B cell (primary cell): ENCODE results near the gene ANKLE2. TPM values are rescaled to one million over a fixed set of nuclear protein-coding genes. Genes with fewer than 3 reads are reported as not detected.
A peak's percentile ranks its signal among the peaks of the same experiment; 100 is the strongest.

Experiments
- ATAC-seq: fragments of 200-7000 bp; cut with Tn5 transposase; one replicate; pipeline ENCODE4 v1.10.0; 2021; ENCODE audit warnings: low read depth, mild to moderate bottlenecking, moderate number of reproducible peaks, moderate library complexity
- CTCF ChIA-PET: fragments of 350-600 bp; sonication (Branson Sonifier 250); formaldehyde crosslinking; loops from one replicate; lab custom pipeline; 2021; ENCODE audit warnings: antibody characterized with exemption, inconsistent platforms; lab: Charles Lee
- POLR2A ChIA-PET: fragments of 350-600 bp; sonication (Branson Sonifier 250); formaldehyde crosslinking; loops from one replicate; lab custom pipeline; 2021; ENCODE audit warnings: antibody characterized with exemption; lab: Charles Lee
- DNase-seq: peaks from one replicate; pipeline ENCODE4 v3.0.0; 2013
- H2AFZ ChIP-seq: 2 replicates; pipeline ENCODE4 v1.6.1; 2012; ENCODE audit warnings: mild to moderate bottlenecking, low read depth, low read length; ENCODE audit not compliant: insufficient read depth, poor library complexity, severe bottlenecking
- H3K27ac ChIP-seq, 2 donors: 1 replicate in 1 of 2; 2 replicates in 1 of 2; pipeline ENCODE4 v1.5.1; 2012 to 2013; ENCODE audit warnings: low read length in 2 of 2, mild to moderate bottlenecking in 2 of 2, moderate library complexity in 1 of 2
- H3K27me3 ChIP-seq, 4 experiments: fragments of 200-600 bp in 1 of 4; sonication (generic) in 1 of 4; replicated peaks in 1 of 4; 1 replicate in 2 of 4; 2 replicates in 2 of 4; pipeline versions ENCODE4 v1.6.1 to v1.7.0; 2013 to 2016; ENCODE audit warnings: low read length in 3 of 4, mild to moderate bottlenecking in 2 of 4, mixed read lengths in 1 of 4, moderate library complexity in 1 of 4; ENCODE audit not compliant: insufficient read depth in 4 of 4, control insufficient read depth in 3 of 4; ENCODE audit errors: control extremely low read depth in 1 of 4
- H3K36me3 ChIP-seq, 2 experiments: replicated peaks in 1 of 2; 1 replicate in 1 of 2; 2 replicates in 1 of 2; pipeline versions ENCODE4 v1.6.1 to v1.7.1; 2013; ENCODE audit warnings: low read length in 1 of 2; ENCODE audit not compliant: insufficient read depth in 2 of 2, control insufficient read depth in 1 of 2; ENCODE audit errors: control extremely low read depth in 1 of 2, extremely low read depth in 1 of 2
- H3K4me1 ChIP-seq, 2 donors: fragments of 200-600 bp in 1 of 2; sonication (generic) in 1 of 2; 1 replicate in 1 of 2; 2 replicates in 1 of 2; pipeline versions ENCODE4 v1.5.1 to v1.6.1; 2013 to 2017; ENCODE audit warnings: low read length in 2 of 2; ENCODE audit not compliant: control insufficient read depth in 2 of 2, insufficient read depth in 2 of 2
- H3K4me2 ChIP-seq: replicated peaks from 2 replicates; pipeline ENCODE3; 2012; ENCODE audit warnings: mild to moderate bottlenecking, low read depth, low read length; ENCODE audit not compliant: poor library complexity, severe bottlenecking
- H3K4me3 ChIP-seq, 5 experiments: fragments of 200-600 bp in 1 of 5; sonication (generic) in 1 of 5; 1 replicate in 3 of 5; 2 replicates in 2 of 5; pipeline versions ENCODE4 v1.5.1 to v1.7.0; 2011 to 2016; ENCODE audit warnings: low read length in 4 of 5, mild to moderate bottlenecking in 4 of 5, low read depth in 2 of 5, control low read depth in 1 of 5, moderate library complexity in 1 of 5; ENCODE audit not compliant: insufficient read depth in 1 of 5; ENCODE audit errors: control extremely low read depth in 1 of 5, extremely low read depth in 1 of 5
- H3K79me2 ChIP-seq: fragments of 200-600 bp; sonication (generic); one replicate; pipeline ENCODE4 v1.6.0; 2016; ENCODE audit warnings: low read length; ENCODE audit not compliant: control insufficient read depth, insufficient read depth
- H3K9ac ChIP-seq: fragments of 200-600 bp; sonication (generic); 2 replicates; pipeline ENCODE4 v1.6.1; 2017; ENCODE audit warnings: mild to moderate bottlenecking, low read length, moderate library complexity
- H3K9me3 ChIP-seq, 3 donors: one replicate each; pipeline versions ENCODE4 v1.6.1 to v1.7.1; 2013; ENCODE audit warnings: low read length in 2 of 3; ENCODE audit not compliant: control insufficient read depth in 2 of 3, insufficient read depth in 1 of 3; ENCODE audit errors: control extremely low read depth in 1 of 3
- H4K20me1 ChIP-seq: 2 replicates; pipeline ENCODE4 v1.6.0; 2012; ENCODE audit warnings: mild to moderate bottlenecking, low read length; ENCODE audit not compliant: insufficient read depth, control insufficient read depth, poor library complexity, severe bottlenecking
- H3K27ac Mint-ChIP-seq: one replicate; pipeline ENCODE4 v1.8.0; 2021; ENCODE audit warnings: mixed read lengths
- H3K27me3 Mint-ChIP-seq: one replicate; pipeline ENCODE4 v1.8.0; 2021; ENCODE audit warnings: mixed read lengths
- H3K4me1 Mint-ChIP-seq: one replicate; pipeline ENCODE4 v1.8.0; 2021; ENCODE audit warnings: mixed read lengths
- H3K4me3 Mint-ChIP-seq: one replicate; pipeline ENCODE4 v1.8.0; 2021; ENCODE audit warnings: mixed read lengths
- H3K9me3 Mint-ChIP-seq: one replicate; pipeline ENCODE4 v1.8.0; 2022; ENCODE audit warnings: mixed read lengths; ENCODE audit not compliant: insufficient read depth
- CTCF ChIP-seq: fragments of 200-600 bp; IDR thresholded peaks from one replicate; pipeline ENCODE4 v1.8.0; 2022; ENCODE audit warnings: antibody characterized with exemption, mild to moderate bottlenecking
- EZH2 ChIP-seq: IDR thresholded peaks from 2 replicates; pipeline ENCODE4 v1.6.1; 2012; ENCODE audit warnings: borderline replicate concordance, low read depth, mild to moderate bottlenecking, moderate library complexity, low read length; ENCODE audit not compliant: insufficient read depth, poor library complexity, severe bottlenecking
- WGBS: methylation state at CpG from one replicate; pipeline ENCODE4 v1.1.5; 2013; ENCODE audit warnings: missing lambda C conversion rate; ENCODE audit not compliant: insufficient coverage; 5-methylcytosine and 5-hydroxymethylcytosine counted together
- intact Hi-C: fragments of 100-400 bp; cut with micrococcal nuclease; formaldehyde crosslinking; loops from one replicate; pipeline ENCODE4 v1.10.0; 2022
- polyA plus RNA-seq: library from polyadenylated mRNA; depleted of rRNA; stranded (reverse); fragments of >200 nt; gene quantifications from 2 replicates; pipeline ENCODE4 v1.2.3, GENCODE V29; 2012
- total RNA-seq, 2 donors: library from RNA; stranded (reverse); fragments of 120-200 nt in 1 of 2; gene quantifications; 1 replicate in 1 of 2; 2 replicates in 1 of 2; pipeline versions ENCODE4 v1.2.3 to v1.2.4, GENCODE V29; 2013 to 2022

Gene ANKLE2
- total and polyA plus RNA-seq, 2 donors (not counting 1 experiment from before 2014, with no cell fraction given), result 105 to 148 TPM

GRCh38 chr12:132690112-132690511 lies 71.5 kb downstream of the ANKLE2 start:
- Mint-ChIP-seq H3K9me3 (no peaks in the 10 kb centered on the region), H3K4me3 (peak overlapping the region; percentile 13), H3K27me3 (no peaks in the 10 kb centered on the region), H3K27ac (no peak overlapping the region), H3K4me1 (peaks cover 15% of the 10 kb centered on the region)
- no peak overlapping the region for H3K4me2 ChIP-seq
- intact Hi-C loops, result no loop called here
- H3K9me3 ChIP-seq, result no peaks in the 10 kb centered on the region
- peaks cover 16% of the 10 kb centered on the region for H3K79me2 ChIP-seq
- CTCF ChIA-PET, result no interaction called here
- H3K4me1 ChIP-seq, result peaks cover 8 to 11% of the 10 kb centered on the region in 2 donors
- WGBS, result 97% methylated on average over 4 of the region's 9 CpGs
- H3K27ac ChIP-seq, result no peak overlapping the region
- H3K27me3 ChIP-seq, result no peaks in the 10 kb centered on the region
- no peak overlapping the region for H3K4me3 ChIP-seq
- H2AFZ ChIP-seq, result no peak overlapping the region
- H3K9ac ChIP-seq, result no peak overlapping the region
- H3K36me3 ChIP-seq, result no peaks in the 10 kb centered on the region
- no peak for ATAC-seq
- no peak for DNase-seq
- peaks cover 13% of the 10 kb centered on the region for H4K20me1 ChIP-seq
- TF ChIP-seq EZH2, result no peak
- TF ChIP-seq CTCF, result no peak
- POLR2A ChIA-PET, result no interaction called here

- H3K27ac Mint-ChIP-seq, result no peak overlapping the region
- H3K4me3 Mint-ChIP-seq, result peak overlapping the region; percentile 61
- POLR2A ChIA-PET, result interaction anchor here (0.7 kb wide), 1 partner anchor 162 kb away, joined by 3 read pairs; no protein-coding TSS in a partner anchor
- Histone ChIP-seq H4K20me1 (peaks cover 13% of the 10 kb centered on the region), H3K4me3 (no peak overlapping the region), H3K4me1 (peaks cover 8 to 12% of the 10 kb centered on the region in 2 donors), H3K4me2 (no peak overlapping the region), H3K9ac (no peak overlapping the region), H3K27ac (no peak overlapping the region), H2AFZ (no peak overlapping the region), H3K27me3 (no peaks in the 10 kb centered on the region), H3K9me3 (no peaks in the 10 kb centered on the region), H3K36me3 (no peaks in the 10 kb centered on the region), H3K79me2 (peaks cover 19% of the 10 kb centered on the region)
- intact Hi-C loops, result loop anchor here (5.0 kb wide), 1 partner anchor 198 kb away; the partner anchor contains the start of gene CHFR
- over 99% methylated on average over 18 of the region's 18 CpGs for WGBS
- no peaks in the 10 kb centered on the region for H3K27me3 Mint-ChIP-seq
- CTCF ChIA-PET, result no interaction called here
- no peaks in the 10 kb centered on the region for H3K9me3 Mint-ChIP-seq
- TF ChIP-seq CTCF, result no peak
- TF ChIP-seq EZH2, result no peak
- no peak for ATAC-seq
- no peak for DNase-seq
- H3K4me1 Mint-ChIP-seq, result peaks cover 17% of the 10 kb centered on the region
Measured at GRCh38 chr12:132689227-132689626, 72.4 kb downstream of the ANKLE2 start.
